HepG2 (cell line): Measurements from ENCODE around the gene DHX32. TPM values are rescaled to one million over a fixed set of nuclear protein-coding genes. Genes with fewer than 3 reads are reported as not detected.

Experiments
- ADNP ChIP-seq: sonication (generic); formaldehyde crosslinking; IDR thresholded peaks from 2 replicates; pipeline ENCODE4 v1.4.0; 2020; ENCODE audit warnings: missing genetic modification reagents
- AGO2 ChIP-seq: fragments of 200-400 bp; formaldehyde crosslinking; optimal IDR thresholded peaks from 2 replicates; pipeline ENCODE3; 2017; ENCODE audit warnings: mild to moderate bottlenecking, low read depth, low read length, moderate library complexity
- BCL6 ChIP-seq: IDR thresholded peaks from 2 replicates; pipeline ENCODE4 v1.6.1; 2016; ENCODE audit warnings: missing genetic modification reagents, missing compliant biosample characterization
- BRD4 ChIP-seq: sonication (generic); formaldehyde crosslinking; IDR thresholded peaks from 2 replicates; pipeline ENCODE4 v1.4.0; 2020; ENCODE audit warnings: missing genetic modification reagents
- CHCHD3 ChIP-seq: sonication (generic); formaldehyde crosslinking; IDR thresholded peaks from 2 replicates; pipeline ENCODE4 v1.8.0; 2022; ENCODE audit warnings: mild to moderate bottlenecking, missing genetic modification reagents, moderate library complexity
- GABPA ChIP-seq, 2 experiments: IDR thresholded peaks; 2 replicates each; pipeline ENCODE4 v1.6.1; 2011 to 2016; ENCODE audit warnings: low read depth in 2 of 2, low read length in 1 of 2, missing biosample characterization in 1 of 2, missing genetic modification characterization in 1 of 2
- JUND ChIP-seq: sonication (generic); formaldehyde crosslinking; IDR thresholded peaks from 2 replicates; pipeline ENCODE4 v1.8.0; 2022; ENCODE audit warnings: mild to moderate bottlenecking, missing genetic modification reagents
- REPIN1 ChIP-seq: sonication (generic); formaldehyde crosslinking; IDR thresholded peaks from 2 replicates; pipeline ENCODE4 v1.8.0; 2022; ENCODE audit warnings: missing genetic modification reagents, low read depth, mild to moderate bottlenecking, borderline replicate concordance
- SP2 ChIP-seq: sonication (generic); formaldehyde crosslinking; IDR thresholded peaks from 2 replicates; pipeline ENCODE4 v1.5.1; 2020; ENCODE audit warnings: mild to moderate bottlenecking, missing genetic modification reagents
- ZEB1 ChIP-seq: IDR thresholded peaks from 2 replicates; pipeline ENCODE4 v1.6.1; 2012; ENCODE audit warnings: mild to moderate bottlenecking, low read depth, inconsistent platforms; ENCODE audit not compliant: insufficient replicate concordance
- ZFX ChIP-seq: sonication (generic); formaldehyde crosslinking; IDR thresholded peaks from 2 replicates; pipeline ENCODE4 v1.4.0; 2020; ENCODE audit warnings: mild to moderate bottlenecking, low read depth, missing genetic modification reagents, moderate library complexity
- ZNF235 ChIP-seq: sonication (generic); formaldehyde crosslinking; IDR thresholded peaks from 2 replicates; pipeline ENCODE4 v1.8.1; 2023; ENCODE audit warnings: mild to moderate bottlenecking, missing genetic modification reagents, borderline replicate concordance
- ZNF546 ChIP-seq: sonication (generic); formaldehyde crosslinking; conservative IDR thresholded peaks from 2 replicates; pipeline ENCODE4 v1.8.1; 2023; ENCODE audit warnings: mild to moderate bottlenecking, missing genetic modification reagents
- ZNF660 ChIP-seq: sonication (generic); formaldehyde crosslinking; IDR thresholded peaks from 2 replicates; pipeline ENCODE4 v1.5.1; 2020; ENCODE audit warnings: mild to moderate bottlenecking, low read depth, missing genetic modification reagents, borderline replicate concordance
- ZNF768 ChIP-seq: sonication (generic); formaldehyde crosslinking; IDR thresholded peaks from 2 replicates; pipeline ENCODE4 v1.4.0; 2020; ENCODE audit warnings: missing genetic modification reagents
- polyA plus RNA-seq, 8 experiments: library from polyadenylated mRNA; depleted of rRNA in 3 of 8; stranded (reverse) in 7 of 8; unstranded in 1 of 8; fragments of >200 nt; fragmentation: Illumina TruSeq in 4 of 8; extraction: Trizol in 4 of 8; gene quantifications; 2 replicates each; pipeline versions ENCODE4 v1.2.1 to v1.2.3, GENCODE V29; 2011 to 2016; ENCODE audit warnings: low read depth in 4 of 8, missing spikeins in 1 of 8, mixed read lengths in 1 of 8; ENCODE audit not compliant: insufficient read depth in 1 of 8
- total RNA-seq, 5 experiments: library from RNA; depleted of rRNA; stranded (reverse); fragments of >200 nt; fragmentation: Illumina TruSeq; extraction: Trizol; gene quantifications; 2 replicates each; pipeline ENCODE4 v1.2.3, GENCODE V29; 2016; ENCODE audit warnings: low read depth in 1 of 5
- TF ChIP-seq, protein P1 (sequence below): sonication (generic); formaldehyde crosslinking; IDR thresholded peaks from 2 replicates; pipeline ENCODE4 v1.4.0; 2020; ENCODE audit warnings: missing genetic modification reagents, mild to moderate bottlenecking, borderline replicate concordance
- TF ChIP-seq, protein P2 (sequence below): sonication (generic); formaldehyde crosslinking; IDR thresholded peaks from 2 replicates; pipeline ENCODE4 v1.4.0; 2020; ENCODE audit warnings: missing genetic modification reagents, mild to moderate bottlenecking, borderline replicate concordance
- TF ChIP-seq, protein P3 (sequence below): IDR thresholded peaks from 2 replicates; pipeline ENCODE4 v1.6.1; 2016; ENCODE audit warnings: low read depth, missing genetic modification reagents, missing compliant biosample characterization

DHX32 gene
- total and polyA plus RNA-seq, 2 of the 13 experiments (the other 11 are each of a cell fraction or from before 2014, with no cell fraction given) = 15.5 to 16.5 TPM

DNA sequence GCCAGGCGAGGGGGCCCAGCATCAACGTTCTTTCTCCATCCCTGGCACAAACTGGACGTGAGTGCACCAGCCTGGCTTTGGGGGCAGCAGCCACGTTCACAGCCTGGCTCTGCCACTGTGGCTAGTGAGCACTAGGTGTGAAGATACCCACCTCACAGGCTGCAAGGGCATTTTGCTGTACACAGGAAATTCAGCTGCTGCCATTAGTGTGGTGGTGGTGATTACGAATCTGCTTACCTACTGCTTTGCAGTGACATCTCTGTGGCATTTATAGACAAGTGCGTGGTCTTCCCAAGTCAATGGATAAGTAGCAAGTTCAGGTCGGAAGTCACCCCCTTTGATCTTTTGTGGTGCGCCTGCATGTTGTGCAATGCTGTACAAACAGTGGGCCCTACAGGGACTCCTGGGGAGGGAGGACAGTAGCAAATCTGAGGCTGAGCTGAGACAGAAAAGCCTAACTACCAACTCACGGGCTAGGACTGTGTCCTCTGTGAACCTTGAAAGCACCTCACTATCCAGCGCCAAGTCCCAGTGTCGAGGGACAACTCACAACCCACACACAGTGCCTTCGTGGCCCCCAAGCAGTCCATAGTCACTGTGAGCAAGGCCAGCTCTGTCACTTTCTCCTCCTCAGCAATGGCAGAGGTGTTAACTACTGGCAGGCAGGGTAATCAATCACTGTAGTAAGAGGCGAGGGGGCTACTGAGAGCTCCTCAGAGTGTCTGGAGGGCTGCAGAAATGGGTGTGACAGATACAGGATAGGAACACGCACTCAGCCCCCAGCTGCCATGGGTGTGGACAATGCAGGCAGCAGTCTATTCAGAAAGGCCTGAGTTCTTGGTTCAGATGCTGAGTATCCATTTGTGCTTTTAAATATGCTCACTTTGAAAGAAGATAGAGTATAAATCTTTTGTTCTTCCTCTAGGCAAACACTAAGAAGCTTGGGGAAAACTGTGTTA, 88.5 kb downstream of the DHX32 start (continued):
- TF ChIP-seq, protein P1, sequence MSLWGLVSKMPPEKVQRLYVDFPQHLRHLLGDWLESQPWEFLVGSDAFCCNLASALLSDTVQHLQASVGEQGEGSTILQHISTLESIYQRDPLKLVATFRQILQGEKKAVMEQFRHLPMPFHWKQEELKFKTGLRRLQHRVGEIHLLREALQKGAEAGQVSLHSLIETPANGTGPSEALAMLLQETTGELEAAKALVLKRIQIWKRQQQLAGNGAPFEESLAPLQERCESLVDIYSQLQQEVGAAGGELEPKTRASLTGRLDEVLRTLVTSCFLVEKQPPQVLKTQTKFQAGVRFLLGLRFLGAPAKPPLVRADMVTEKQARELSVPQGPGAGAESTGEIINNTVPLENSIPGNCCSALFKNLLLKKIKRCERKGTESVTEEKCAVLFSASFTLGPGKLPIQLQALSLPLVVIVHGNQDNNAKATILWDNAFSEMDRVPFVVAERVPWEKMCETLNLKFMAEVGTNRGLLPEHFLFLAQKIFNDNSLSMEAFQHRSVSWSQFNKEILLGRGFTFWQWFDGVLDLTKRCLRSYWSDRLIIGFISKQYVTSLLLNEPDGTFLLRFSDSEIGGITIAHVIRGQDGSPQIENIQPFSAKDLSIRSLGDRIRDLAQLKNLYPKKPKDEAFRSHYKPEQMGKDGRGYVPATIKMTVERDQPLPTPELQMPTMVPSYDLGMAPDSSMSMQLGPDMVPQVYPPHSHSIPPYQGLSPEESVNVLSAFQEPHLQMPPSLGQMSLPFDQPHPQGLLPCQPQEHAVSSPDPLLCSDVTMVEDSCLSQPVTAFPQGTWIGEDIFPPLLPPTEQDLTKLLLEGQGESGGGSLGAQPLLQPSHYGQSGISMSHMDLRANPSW (CRISPR knock-in tag) = peak; percentile 88
- no peak for TF ChIP-seq GABPA (IDR thresholded peaks at IDR 0.05; ENCODE audit: low read depth, low read length)
- TF ChIP-seq GABPA (CRISPR knock-in tag; IDR thresholded peaks at IDR 0.05; ENCODE audit: low read depth) = peak; percentile 57
- TF ChIP-seq AGO2 = no peak
- TF ChIP-seq ZNF768 (CRISPR knock-in tag) = peak; percentile 29; the same call in 1 of the 2 replicates
- peak; percentile 74; the same call in 1 of the 2 replicates for TF ChIP-seq REPIN1 (CRISPR knock-in tag)
- TF ChIP-seq CHCHD3 (CRISPR knock-in tag) = no peak
- TF ChIP-seq ZNF546 = 0 out of 2 replicates have a peak, but pooled peaks have one; percentile 38
- TF ChIP-seq, protein P2, sequence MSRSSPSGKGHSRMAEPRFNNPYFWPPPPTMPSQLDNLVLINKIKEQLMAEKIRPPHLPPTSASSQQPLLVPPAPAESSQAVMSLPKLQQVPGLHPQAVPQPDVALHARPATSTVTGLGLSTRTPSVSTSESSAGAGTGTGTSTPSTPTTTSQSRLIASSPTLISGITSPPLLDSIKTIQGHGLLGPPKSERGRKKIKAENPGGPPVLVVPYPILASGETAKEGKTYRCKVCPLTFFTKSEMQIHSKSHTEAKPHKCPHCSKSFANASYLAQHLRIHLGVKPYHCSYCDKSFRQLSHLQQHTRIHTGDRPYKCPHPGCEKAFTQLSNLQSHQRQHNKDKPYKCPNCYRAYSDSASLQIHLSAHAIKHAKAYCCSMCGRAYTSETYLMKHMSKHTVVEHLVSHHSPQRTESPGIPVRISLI = peak; percentile 64
- TF ChIP-seq ZEB1 = peak; percentile 45
- TF ChIP-seq ADNP = 0 out of 2 replicates have a peak, but pooled peaks have one; percentile 59
- TF ChIP-seq, protein P3, sequence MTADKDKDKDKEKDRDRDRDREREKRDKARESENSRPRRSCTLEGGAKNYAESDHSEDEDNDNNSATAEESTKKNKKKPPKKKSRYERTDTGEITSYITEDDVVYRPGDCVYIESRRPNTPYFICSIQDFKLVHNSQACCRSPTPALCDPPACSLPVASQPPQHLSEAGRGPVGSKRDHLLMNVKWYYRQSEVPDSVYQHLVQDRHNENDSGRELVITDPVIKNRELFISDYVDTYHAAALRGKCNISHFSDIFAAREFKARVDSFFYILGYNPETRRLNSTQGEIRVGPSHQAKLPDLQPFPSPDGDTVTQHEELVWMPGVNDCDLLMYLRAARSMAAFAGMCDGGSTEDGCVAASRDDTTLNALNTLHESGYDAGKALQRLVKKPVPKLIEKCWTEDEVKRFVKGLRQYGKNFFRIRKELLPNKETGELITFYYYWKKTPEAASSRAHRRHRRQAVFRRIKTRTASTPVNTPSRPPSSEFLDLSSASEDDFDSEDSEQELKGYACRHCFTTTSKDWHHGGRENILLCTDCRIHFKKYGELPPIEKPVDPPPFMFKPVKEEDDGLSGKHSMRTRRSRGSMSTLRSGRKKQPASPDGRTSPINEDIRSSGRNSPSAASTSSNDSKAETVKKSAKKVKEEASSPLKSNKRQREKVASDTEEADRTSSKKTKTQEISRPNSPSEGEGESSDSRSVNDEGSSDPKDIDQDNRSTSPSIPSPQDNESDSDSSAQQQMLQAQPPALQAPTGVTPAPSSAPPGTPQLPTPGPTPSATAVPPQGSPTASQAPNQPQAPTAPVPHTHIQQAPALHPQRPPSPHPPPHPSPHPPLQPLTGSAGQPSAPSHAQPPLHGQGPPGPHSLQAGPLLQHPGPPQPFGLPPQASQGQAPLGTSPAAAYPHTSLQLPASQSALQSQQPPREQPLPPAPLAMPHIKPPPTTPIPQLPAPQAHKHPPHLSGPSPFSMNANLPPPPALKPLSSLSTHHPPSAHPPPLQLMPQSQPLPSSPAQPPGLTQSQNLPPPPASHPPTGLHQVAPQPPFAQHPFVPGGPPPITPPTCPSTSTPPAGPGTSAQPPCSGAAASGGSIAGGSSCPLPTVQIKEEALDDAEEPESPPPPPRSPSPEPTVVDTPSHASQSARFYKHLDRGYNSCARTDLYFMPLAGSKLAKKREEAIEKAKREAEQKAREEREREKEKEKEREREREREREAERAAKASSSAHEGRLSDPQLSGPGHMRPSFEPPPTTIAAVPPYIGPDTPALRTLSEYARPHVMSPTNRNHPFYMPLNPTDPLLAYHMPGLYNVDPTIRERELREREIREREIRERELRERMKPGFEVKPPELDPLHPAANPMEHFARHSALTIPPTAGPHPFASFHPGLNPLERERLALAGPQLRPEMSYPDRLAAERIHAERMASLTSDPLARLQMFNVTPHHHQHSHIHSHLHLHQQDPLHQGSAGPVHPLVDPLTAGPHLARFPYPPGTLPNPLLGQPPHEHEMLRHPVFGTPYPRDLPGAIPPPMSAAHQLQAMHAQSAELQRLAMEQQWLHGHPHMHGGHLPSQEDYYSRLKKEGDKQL (CRISPR knock-in tag) = peak; percentile 87
- peak; percentile 96 for TF ChIP-seq BCL6 (CRISPR knock-in tag)
- peak; percentile 49; the same call in 1 of the 2 replicates for TF ChIP-seq JUND (CRISPR knock-in tag)
- TF ChIP-seq BRD4 = no peak
- TF ChIP-seq ZNF235 (CRISPR knock-in tag) = no peak
- TF ChIP-seq ZFX (CRISPR knock-in tag) = peak; percentile 73
- no peak for TF ChIP-seq ZNF660 (CRISPR knock-in tag)
- TF ChIP-seq SP2 (CRISPR knock-in tag) = no peak
